Fibroblast of villous mesenchyme (primary cell): ENCODE measurements around the gene NET1. TPM values are rescaled to one million over a fixed set of nuclear protein-coding genes. Genes with fewer than 3 reads are reported as not detected.

Source experiments
- DNase-seq: peaks from one replicate; pipeline ENCODE4 v3.0.0-alpha.2; 2010; ENCODE audit warnings: low read depth
- H3K4me3 ChIP-seq: 2 replicates; pipeline ENCODE4 v1.5.1; 2011; ENCODE audit warnings: low read depth, mild to moderate bottlenecking, low read length
- CTCF ChIP-seq: IDR thresholded peaks from 2 replicates; pipeline ENCODE4 v1.5.1; 2012; ENCODE audit warnings: low read depth, mild to moderate bottlenecking, low read length; ENCODE audit not compliant: insufficient read depth
- total RNA-seq: library from RNA; depleted of rRNA; stranded (reverse); fragments of >200 nt; gene quantifications from 2 replicates; pipeline ENCODE4 v1.2.3, GENCODE V29; 2012

Gene NET1
- total RNA-seq, 1 donor, result 23.3 TPM

DNA sequence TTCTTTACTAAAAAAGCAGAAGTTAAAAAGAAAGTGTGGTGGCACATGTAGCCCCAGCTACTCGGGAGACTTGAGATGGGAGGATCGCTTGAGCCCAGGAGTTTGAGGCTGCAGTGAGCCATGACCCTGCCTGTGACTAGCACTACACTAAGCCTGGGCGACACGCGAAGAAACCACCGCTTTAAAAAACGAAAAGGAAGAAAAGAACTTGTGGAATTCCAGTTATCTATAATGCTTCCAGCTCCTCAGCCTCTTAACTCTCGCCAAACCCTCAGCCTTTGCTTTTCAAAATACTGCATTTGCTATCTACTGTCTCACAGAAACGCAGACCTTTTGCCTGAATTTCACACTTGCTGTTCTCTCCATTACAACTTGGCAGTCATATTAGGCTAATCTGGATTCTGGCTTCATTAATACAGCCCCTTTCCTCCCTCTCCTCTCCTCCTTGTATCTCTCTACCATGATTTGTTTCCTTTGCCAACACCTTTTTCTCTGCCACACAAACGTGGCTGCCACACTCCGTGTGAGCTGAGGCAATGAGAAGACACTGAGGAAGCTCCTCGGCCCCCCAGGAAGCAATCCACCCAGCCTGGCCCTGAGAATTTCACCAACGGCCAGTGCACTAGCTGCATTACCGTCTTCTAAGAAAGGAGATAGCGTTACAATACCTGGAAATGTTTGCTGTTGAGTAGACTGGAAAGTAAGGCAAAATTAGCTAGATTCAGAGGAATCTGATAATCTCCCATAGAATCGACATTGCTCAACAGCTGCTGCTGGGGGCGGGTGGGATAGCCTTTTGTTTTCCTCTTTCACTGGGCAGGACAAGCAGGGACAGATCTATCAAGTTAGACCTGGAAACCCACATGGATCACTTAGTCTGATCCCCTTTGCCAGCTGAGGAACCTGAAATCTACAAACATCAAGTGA is 49.8 kb downstream of the NET1 start:
- peak; percentile 30 for DNase-seq
- H3K4me3 ChIP-seq, result peak overlapping the region; percentile 10
- no peak for TF ChIP-seq CTCF

DNA sequence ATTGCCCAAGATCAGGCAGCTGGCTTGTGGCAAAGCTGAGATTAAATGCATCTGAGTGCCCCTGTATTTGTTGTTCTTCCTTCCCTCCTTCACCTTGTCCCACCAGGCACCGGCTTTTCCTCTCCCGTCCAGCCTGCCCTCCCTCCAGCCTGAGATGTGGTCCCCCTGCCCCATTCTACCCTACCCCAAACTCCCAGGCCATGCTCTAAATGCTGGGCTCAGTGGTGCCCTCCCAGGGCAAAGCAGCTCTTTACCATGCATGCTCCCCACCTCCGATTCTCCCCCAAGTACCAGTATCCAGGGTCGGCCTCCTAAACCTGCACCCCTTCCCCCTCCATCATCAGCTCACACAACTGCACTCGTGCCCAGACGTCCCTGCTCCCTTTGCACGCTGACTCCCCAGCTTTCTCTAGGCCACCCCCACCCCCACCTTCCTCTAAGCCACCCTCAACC is 50.5 kb downstream of the NET1 start:
- no peak for TF ChIP-seq CTCF
- H3K4me3 ChIP-seq, result no peak overlapping the region
- DNase-seq, result no peak

DNA sequence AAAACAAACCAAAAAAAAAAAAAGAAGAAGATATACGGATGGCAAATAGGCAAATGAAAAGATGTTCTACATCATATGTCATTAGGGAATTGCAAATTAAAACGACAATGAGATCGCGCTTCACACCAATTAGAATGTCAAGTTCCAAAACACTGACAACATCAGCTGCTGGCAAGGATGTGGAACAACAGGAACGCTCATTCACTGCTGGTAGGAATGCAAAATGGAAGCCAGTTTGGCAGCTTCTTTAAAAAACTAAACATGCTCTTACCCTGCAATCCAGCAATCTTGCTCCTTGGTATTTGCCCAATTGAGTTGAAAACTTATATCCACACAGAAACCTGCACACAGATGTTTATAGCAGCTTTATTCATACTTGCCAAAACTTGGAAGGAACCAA is 52.2 kb downstream of the NET1 start:
- no peak overlapping the region for H3K4me3 ChIP-seq
- TF ChIP-seq CTCF, result no peak
- no peak for DNase-seq

GRCh38 chr10:5465976-5466450 is 53.7 kb downstream of the NET1 start:
- DNase-seq, result no peak
- no peak for TF ChIP-seq CTCF
- no peak overlapping the region for H3K4me3 ChIP-seq

DNA sequence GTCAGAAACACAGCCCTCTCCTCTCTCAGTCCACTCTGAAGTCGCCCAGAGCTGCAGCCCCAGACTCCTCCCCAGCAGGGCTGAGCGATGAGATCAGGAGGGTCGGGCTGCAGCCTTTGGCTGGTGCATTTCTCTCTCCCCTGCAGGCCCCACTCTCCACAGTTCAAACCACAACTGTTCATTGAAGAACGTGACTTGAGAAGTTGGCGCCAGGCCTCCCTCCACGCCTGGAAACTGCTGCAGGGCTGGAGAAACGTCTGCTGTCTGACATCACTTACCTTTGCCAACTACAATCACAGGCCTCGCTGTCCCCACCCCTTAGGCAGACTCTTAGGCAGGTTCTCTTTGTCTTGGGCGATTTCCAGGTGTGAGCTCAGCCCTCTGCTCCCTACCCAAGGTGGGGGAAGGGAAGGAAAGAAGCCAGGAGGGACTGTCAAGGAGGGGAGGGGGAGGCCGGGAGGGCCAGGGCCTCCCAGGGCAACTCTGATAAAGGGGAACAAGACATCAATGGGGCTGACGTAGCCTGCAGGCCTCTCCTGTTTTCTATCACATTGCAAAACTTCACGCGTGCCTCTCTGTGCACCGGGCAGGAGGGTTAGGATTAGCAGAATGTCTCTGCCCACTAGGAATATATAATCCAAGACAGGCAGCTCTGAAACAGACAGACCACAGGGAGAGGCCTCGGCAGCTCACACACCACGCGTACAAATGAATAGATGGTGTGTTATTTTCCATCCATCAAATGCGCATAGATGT is 54.3 kb downstream of the NET1 start:
- no peak for TF ChIP-seq CTCF
- peak; percentile 70 for DNase-seq
- H3K4me3 ChIP-seq, result no peak overlapping the region

DNA sequence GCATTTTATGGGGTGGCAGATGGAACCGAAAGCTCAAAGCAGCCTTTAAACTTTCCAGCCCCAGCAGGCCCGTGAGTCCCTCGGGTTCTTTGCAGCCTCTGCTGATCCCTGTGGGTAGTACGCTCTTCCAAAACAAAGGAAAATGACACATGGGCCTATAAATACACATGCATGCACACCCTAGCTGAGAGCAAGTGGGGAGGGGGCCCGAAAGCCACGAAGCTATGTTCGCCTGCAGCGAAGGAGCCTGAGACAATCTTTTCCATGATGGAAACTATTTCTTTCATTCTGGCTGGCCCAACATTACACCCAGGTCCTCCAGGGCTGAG is 54.8 kb downstream of the NET1 start:
- no peak for TF ChIP-seq CTCF
- DNase-seq, result no peak
- H3K4me3 ChIP-seq, result no peak overlapping the region
